HL-60 (cell line): ENCODE data around the gene TUBD1.

ENCODE experiments used
- POLR2AphosphoS5 ChIP-seq: IDR thresholded peaks from 2 replicates; pipeline ENCODE4 v1.6.1; 2012; ENCODE audit warnings: low read depth
- REST ChIP-seq: IDR thresholded peaks from 2 replicates; pipeline ENCODE4 v1.6.1; 2012; ENCODE audit warnings: low read depth; ENCODE audit not compliant: insufficient replicate concordance
- TF ChIP-seq, protein P1 (sequence below): IDR thresholded peaks from one replicate; pipeline ENCODE4 v1.5.1; 2011; ENCODE audit warnings: low read length, control low read depth, inconsistent platforms; ENCODE audit not compliant: insufficient read depth

GRCh38 chr17:59848778-59849177 lies 44.0 kb downstream of the TUBD1 start:
- TF ChIP-seq, protein P1, sequence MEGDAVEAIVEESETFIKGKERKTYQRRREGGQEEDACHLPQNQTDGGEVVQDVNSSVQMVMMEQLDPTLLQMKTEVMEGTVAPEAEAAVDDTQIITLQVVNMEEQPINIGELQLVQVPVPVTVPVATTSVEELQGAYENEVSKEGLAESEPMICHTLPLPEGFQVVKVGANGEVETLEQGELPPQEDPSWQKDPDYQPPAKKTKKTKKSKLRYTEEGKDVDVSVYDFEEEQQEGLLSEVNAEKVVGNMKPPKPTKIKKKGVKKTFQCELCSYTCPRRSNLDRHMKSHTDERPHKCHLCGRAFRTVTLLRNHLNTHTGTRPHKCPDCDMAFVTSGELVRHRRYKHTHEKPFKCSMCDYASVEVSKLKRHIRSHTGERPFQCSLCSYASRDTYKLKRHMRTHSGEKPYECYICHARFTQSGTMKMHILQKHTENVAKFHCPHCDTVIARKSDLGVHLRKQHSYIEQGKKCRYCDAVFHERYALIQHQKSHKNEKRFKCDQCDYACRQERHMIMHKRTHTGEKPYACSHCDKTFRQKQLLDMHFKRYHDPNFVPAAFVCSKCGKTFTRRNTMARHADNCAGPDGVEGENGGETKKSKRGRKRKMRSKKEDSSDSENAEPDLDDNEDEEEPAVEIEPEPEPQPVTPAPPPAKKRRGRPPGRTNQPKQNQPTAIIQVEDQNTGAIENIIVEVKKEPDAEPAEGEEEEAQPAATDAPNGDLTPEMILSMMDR = no peak
- TF ChIP-seq REST = no peak
- 0 out of 2 replicates have a peak, but pooled peaks have one; percentile 20 for TF ChIP-seq POLR2AphosphoS5
